ENCODE data around the gene CNIH4. TPM values are rescaled to one million over a fixed set of nuclear protein-coding genes. Genes with fewer than 3 reads are reported as not detected.

Gene CNIH4
- 71.0 and 115 TPM in 2 replicates for total RNA-seq

GRCh38 chr1:224356685-224357625, at the start of gene CNIH4:
Gene CNIH4, plus strand, starts transcription at chr1:224356879. Its CDS starts 46 bp downstream, at chr1:224356925.

DNA sequence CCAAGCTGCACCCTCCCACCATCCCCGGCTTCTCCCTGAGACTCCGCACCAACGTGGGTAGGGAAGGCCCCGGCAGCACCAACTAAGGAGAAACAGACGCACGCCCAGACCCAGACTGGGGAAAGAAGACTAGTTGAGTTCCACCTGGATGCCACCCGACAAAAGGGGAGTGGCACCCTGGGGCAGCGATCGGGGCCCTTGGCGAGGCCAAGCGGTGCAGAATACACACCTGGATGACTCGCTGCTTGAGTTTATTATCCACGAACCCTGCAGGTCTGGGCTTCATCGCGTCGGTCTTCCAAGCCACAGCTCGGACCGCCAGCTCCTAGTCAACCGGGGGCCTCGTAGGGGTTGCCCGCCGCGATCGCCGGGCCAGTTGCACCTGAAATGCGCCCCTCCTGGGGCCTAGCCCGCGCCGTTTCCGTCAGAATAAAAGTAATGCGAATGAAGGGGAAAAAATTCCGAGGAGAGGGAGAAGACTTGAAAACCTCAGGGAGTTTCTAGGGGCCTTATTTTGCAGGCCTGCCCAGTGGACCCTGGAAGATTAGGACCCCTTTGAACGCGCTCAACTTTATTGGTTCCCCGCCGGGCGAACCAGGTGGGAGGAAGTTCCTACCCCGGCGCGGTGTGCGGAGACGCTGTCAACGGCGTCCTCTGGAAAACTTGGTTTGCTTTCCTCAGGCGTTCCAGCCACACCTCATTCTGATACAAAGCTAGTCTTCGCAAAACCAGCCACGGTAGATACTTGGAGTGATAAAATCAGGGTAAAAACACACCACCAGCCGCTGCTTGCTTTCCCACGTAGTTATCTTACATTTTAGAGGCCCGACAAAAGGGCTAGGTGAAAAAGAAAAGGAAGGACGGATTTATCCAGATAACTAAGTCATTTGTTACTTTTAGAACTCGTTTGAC, 26.6 kb upstream of the CNIH4 start, which contains the start of gene NVL:
NVL (minus strand) TSS at position 331 of the 912 bp plus-strand sequence; CDS start at position 286, 45 bp downstream.

Other genes starting within 250 kb of the CNIH4 start
- gene FBXO28, start 242.8 kb upstream of the CNIH4 start, total RNA-seq, result 33.7 and 40.7 TPM in 2 replicates
- gene DEGS1, start 173.6 kb upstream of the CNIH4 start, total RNA-seq, result 34.5 and 49.2 TPM in 2 replicates
- 22.8 and 24.1 TPM in 2 replicates for gene NVL, start 26.7 kb upstream of the CNIH4 start, total RNA-seq
- gene WDR26, start 77.9 kb downstream of the CNIH4 start, total RNA-seq, result 39.3 and 49.7 TPM in 2 replicates

All from tracheal epithelial cell (primary cell).